Lung (tissue), 12 donors: ENCODE data around the gene NDUFAF5. TPM values are rescaled to one million over a fixed set of nuclear protein-coding genes. Genes with fewer than 3 reads are reported as not detected.

Experiments
- ATAC-seq: fragments of 200-7000 bp; cut with Tn5 transposase; one replicate; pipeline ENCODE4 v1.9.1; 2020; ENCODE audit warnings: moderate number of reproducible peaks; ENCODE audit not compliant: insufficient read depth, low FRiP score
- DNase-seq, 3 donors: peaks; one replicate each; pipeline ENCODE4 v3.0.0-alpha.2; 2013 to 2017
- H3K27ac ChIP-seq, 2 donors: one replicate each; pipeline ENCODE4 v1.5.1; 2013; ENCODE audit warnings: mild to moderate bottlenecking in 2 of 2, moderate library complexity in 2 of 2, control low read depth in 1 of 2, inconsistent platforms in 1 of 2, low read depth in 1 of 2, low read length in 1 of 2
- H3K27me3 ChIP-seq, 3 donors: one replicate each; pipeline ENCODE4 v1.5.1; 2013; ENCODE audit warnings: low read length in 2 of 3; ENCODE audit not compliant: control insufficient read depth in 3 of 3, insufficient read depth in 3 of 3
- H3K36me3 ChIP-seq, 4 donors: one replicate each; pipeline ENCODE4 v1.5.1; 2013; ENCODE audit warnings: low read length in 4 of 4, mild to moderate bottlenecking in 1 of 4, moderate library complexity in 1 of 4; ENCODE audit not compliant: control insufficient read depth in 4 of 4, insufficient read depth in 4 of 4
- H3K4me1 ChIP-seq, 5 donors: one replicate each; pipeline ENCODE4 v1.5.1; 2013; ENCODE audit warnings: low read length in 5 of 5, mild to moderate bottlenecking in 2 of 5, moderate library complexity in 1 of 5; ENCODE audit not compliant: control insufficient read depth in 5 of 5, insufficient read depth in 5 of 5
- H3K4me3 ChIP-seq: one replicate; pipeline ENCODE4 v1.5.1; 2013; ENCODE audit warnings: mild to moderate bottlenecking, control low read depth, moderate library complexity
- H3K9ac ChIP-seq, 2 donors: one replicate each; pipeline ENCODE4 v1.5.1; 2013; ENCODE audit warnings: low read length in 2 of 2, control low read depth in 1 of 2; ENCODE audit not compliant: insufficient read depth in 1 of 2
- H3K9me3 ChIP-seq, 4 donors: one replicate each; pipeline ENCODE4 v1.5.1; 2013; ENCODE audit warnings: low read length in 3 of 4, mild to moderate bottlenecking in 1 of 4, moderate library complexity in 1 of 4; ENCODE audit not compliant: control insufficient read depth in 4 of 4, insufficient read depth in 3 of 4
- WGBS, 2 donors: extraction: QIAGEN DNeasy Blood & Tissue Kit; methylation state at CpG; one replicate each; pipeline ENCODE4 v1.1.7; 2013; 5-methylcytosine and 5-hydroxymethylcytosine counted together
- polyA plus RNA-seq, 2 donors: library from polyadenylated mRNA; stranded (reverse); fragments of 200-250 nt; gene quantifications; one replicate each; pipeline ENCODE4 v1.2.1, GENCODE V29; 2013
- total RNA-seq, 2 donors: library from RNA; depleted of rRNA in 1 of 2; stranded (reverse); fragments of >200 nt in 1 of 2; gene quantifications; one replicate each; pipeline ENCODE4 v1.2.1, GENCODE V29; 2014 to 2021
- TF ChIP-seq, protein P1 (sequence below): IDR thresholded peaks from 2 replicates; pipeline ENCODE4 v1.5.1; 2012; ENCODE audit warnings: mild to moderate bottlenecking; ENCODE audit errors: control extremely low read depth, extremely low read depth
- donor health status: control.
- donor health status: control.
- donor health status: Bipolar disorder and iron deficiency.
- donor health status: healthy.
- donor health status: DM: yes; HTN: yes; CAD: no.

Gene NDUFAF5
- total and polyA plus RNA-seq, 4 donors, result 11.3 to 29.8 (median 20.2) TPM

DNA sequence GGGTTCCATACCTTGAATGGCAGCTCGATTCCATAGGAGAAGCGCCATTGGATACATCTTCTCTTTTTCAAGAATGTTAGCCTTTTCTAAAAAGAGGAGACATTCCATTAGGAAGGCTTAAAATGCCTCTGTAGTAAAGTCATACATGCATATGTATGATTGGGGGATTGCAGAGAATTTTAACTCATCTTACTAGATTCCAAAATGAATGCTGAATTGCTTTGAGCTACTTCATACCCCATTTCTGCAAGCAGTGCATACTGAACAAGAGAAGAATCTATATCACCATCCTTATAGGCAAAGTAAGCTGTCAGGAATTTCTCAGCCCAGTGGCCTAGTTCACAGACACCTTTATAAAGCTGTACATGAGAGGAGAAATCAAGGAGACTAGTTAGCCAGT, 80.3 kb downstream of the NDUFAF5 start:
- H3K27me3 ChIP-seq, result no peaks in the 10 kb centered on the region

DNA sequence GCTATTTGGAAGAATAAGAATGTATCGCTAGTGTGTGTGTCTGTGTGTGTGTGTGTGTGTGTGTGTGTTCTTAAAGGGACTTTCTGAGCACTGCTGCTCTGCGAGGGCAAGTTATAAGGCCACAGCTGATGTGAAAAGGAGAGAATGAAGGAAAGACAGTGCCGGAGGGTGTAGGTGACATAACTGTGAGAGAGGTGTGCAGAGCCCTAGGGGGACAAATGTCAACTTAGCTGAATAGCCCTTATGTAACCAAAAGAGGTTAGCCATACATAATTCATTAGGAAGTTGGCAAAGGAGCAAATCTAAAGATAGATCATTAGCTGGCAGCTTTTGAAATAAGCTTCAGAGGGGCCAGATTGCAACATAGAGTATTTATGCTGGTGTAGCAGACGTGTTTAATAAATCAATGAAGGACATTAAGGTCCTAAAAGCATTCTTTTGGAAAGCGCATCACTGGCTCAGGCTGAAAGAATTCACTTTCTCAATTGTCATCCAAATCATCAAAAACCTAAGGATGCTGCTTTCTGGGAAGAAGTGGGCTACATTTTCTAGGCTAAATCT, 81.0 kb downstream of the NDUFAF5 start:
- no peaks in the 10 kb centered on the region for H3K27me3 ChIP-seq
- H3K4me1 ChIP-seq, result peaks cover 0 to 12% (median 2%) of the 10 kb centered on the region in 5 donors
- ATAC-seq (no peak), DNase-seq (peak; percentile 47 to 74 (median 56))
- no peak overlapping the region for H3K27ac ChIP-seq
- no peaks in the 10 kb centered on the region for H3K36me3 ChIP-seq
- no peak overlapping the region for H3K4me3 ChIP-seq
- H3K9me3 ChIP-seq, result no peaks in the 10 kb centered on the region
- TF ChIP-seq, protein P1, sequence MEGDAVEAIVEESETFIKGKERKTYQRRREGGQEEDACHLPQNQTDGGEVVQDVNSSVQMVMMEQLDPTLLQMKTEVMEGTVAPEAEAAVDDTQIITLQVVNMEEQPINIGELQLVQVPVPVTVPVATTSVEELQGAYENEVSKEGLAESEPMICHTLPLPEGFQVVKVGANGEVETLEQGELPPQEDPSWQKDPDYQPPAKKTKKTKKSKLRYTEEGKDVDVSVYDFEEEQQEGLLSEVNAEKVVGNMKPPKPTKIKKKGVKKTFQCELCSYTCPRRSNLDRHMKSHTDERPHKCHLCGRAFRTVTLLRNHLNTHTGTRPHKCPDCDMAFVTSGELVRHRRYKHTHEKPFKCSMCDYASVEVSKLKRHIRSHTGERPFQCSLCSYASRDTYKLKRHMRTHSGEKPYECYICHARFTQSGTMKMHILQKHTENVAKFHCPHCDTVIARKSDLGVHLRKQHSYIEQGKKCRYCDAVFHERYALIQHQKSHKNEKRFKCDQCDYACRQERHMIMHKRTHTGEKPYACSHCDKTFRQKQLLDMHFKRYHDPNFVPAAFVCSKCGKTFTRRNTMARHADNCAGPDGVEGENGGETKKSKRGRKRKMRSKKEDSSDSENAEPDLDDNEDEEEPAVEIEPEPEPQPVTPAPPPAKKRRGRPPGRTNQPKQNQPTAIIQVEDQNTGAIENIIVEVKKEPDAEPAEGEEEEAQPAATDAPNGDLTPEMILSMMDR, result no peak
- H3K9ac ChIP-seq, result no peak overlapping the region
- WGBS, 2 donors, result 29 to 36% methylated on average over 5 of the region's 5 CpGs

More for the DNA sequence above, 80.3 kb downstream of the NDUFAF5 start:
- 92 to 97% methylated on average over 2 of the region's 2 CpGs for WGBS, 2 donors
- Histone ChIP-seq H3K27ac (no peak overlapping the region), H3K9me3 (peaks cover 0 to 2% (median 0%) of the 10 kb centered on the region in 4 donors), H3K4me3 (no peak overlapping the region), H3K9ac (no peak overlapping the region), H3K36me3 (no peaks in the 10 kb centered on the region), H3K4me1 (peaks cover 0 to 12% (median 2%) of the 10 kb centered on the region in 5 donors)
- no peak for ATAC-seq
- TF ChIP-seq, protein P1, result no peak
- DNase-seq, result no peak

DNA sequence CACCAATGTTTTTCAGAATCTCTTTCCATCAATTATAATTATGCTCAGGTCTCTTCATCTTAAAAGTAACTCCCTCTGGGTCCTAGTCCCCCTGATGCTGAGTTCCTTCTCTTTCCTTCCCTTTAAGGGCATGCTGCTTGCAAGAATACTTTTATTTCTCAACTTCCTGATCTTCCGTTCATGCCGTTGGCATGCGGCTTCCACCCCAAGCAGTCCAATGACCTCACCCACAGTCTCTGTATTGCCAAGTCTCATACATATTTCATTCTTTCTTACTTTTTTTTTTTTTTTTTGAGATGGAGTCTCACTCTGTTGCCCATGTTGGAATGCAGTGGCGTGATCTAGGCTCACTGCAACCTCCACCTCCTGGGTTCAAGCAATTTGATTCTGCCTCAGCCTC, 83.5 kb downstream of the NDUFAF5 start:
- Histone ChIP-seq H3K9ac (no peak overlapping the region), H3K9me3 (no peaks in the 10 kb centered on the region), H3K36me3 (no peaks in the 10 kb centered on the region), H3K27me3 (no peaks in the 10 kb centered on the region), H3K4me3 (no peak overlapping the region), H3K4me1 (peaks cover 0 to 12% (median 2%) of the 10 kb centered on the region in 5 donors), H3K27ac (no peak overlapping the region)
- TF ChIP-seq, protein P1, result no peak
- WGBS, 2 donors, result 36 to 45% methylated on average over 4 of the region's 4 CpGs
- no peak for DNase-seq
- peak; percentile 43 for ATAC-seq
